Duodenal mucosa (tissue), 2 donors: ENCODE measurements around the gene KSR2.

Source experiments
- H3K27ac ChIP-seq: one replicate; pipeline ENCODE4 v1.7.0; 2013; ENCODE audit warnings: low read depth, low read length
- H3K27me3 ChIP-seq, 2 donors: one replicate each; pipeline ENCODE4 v1.7.0; 2013; ENCODE audit warnings: low read length in 2 of 2, control low read depth in 1 of 2; ENCODE audit not compliant: insufficient read depth in 2 of 2, control insufficient read depth in 1 of 2
- H3K36me3 ChIP-seq, 2 donors: one replicate each; pipeline ENCODE4 v1.7.0; 2013; ENCODE audit warnings: low read length in 2 of 2, control low read depth in 1 of 2; ENCODE audit not compliant: insufficient read depth in 2 of 2, control insufficient read depth in 1 of 2
- H3K4me1 ChIP-seq, 2 donors: one replicate each; pipeline ENCODE4 v1.7.0; 2013; ENCODE audit warnings: low read length in 2 of 2, control low read depth in 1 of 2; ENCODE audit not compliant: insufficient read depth in 2 of 2, control insufficient read depth in 1 of 2
- H3K4me3 ChIP-seq, 2 donors: one replicate each; pipeline ENCODE4 v1.7.0; 2013; ENCODE audit warnings: low read length in 2 of 2, low read depth in 1 of 2
- H3K9ac ChIP-seq, 2 donors: one replicate each; pipeline ENCODE4 v1.7.0; 2013; ENCODE audit warnings: low read length in 2 of 2, low read depth in 1 of 2
- H3K9me3 ChIP-seq, 2 donors: one replicate each; pipeline ENCODE4 v1.7.0; 2013; ENCODE audit warnings: low read length in 2 of 2, control low read depth in 1 of 2; ENCODE audit not compliant: control insufficient read depth in 1 of 2

The KSR2 gene

DNA sequence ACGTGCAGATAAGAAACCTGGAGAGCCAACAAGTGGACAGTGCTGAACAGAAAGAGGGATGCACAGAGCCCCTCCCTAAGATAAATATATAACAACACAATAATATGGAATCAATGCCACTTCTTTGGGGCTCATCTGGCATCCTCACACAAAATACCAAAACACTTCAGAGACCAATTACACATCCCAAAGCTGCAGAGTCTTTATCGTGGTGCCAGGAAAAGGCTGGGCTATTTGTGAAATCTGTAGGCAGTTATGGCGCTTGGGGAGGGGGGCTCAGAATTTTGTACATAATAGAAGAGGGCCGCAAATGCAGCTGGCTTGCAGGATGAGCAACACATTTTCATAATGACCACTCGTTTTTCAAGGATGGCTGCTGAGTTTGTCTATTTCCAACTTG is 446.9 kb downstream of the KSR2 start:
- Histone ChIP-seq H3K9me3 (no peaks in the 10 kb centered on the region), H3K27ac (no peak overlapping the region), H3K27me3 (no peaks in the 10 kb centered on the region), H3K36me3 (no peaks in the 10 kb centered on the region), H3K4me1 (no peaks in the 10 kb centered on the region), H3K4me3 (no peak overlapping the region), H3K9ac (no peak overlapping the region)

DNA sequence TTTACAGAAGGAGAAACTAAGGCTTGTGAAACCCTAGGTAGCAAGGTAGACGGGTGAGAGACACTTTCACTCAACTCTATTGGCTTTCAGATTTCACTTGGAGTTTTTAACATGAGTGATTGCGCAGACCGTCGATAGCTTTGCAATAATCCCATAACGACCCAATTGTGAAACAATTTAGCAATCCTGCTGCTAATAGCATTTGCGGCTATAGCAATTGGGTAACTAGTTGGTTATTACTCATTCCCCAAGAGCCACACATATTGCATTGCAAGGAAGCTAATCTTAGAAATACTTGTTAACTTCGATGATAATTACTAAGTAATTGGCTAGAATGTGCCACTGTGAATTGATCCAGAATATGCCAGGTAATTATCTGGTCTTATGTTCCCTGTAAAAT is 447.4 kb downstream of the KSR2 start:
- Histone ChIP-seq H3K27ac (no peak overlapping the region), H3K9ac (no peak overlapping the region), H3K9me3 (no peaks in the 10 kb centered on the region), H3K27me3 (no peaks in the 10 kb centered on the region), H3K36me3 (no peaks in the 10 kb centered on the region), H3K4me1 (no peaks in the 10 kb centered on the region), H3K4me3 (no peak overlapping the region)

DNA sequence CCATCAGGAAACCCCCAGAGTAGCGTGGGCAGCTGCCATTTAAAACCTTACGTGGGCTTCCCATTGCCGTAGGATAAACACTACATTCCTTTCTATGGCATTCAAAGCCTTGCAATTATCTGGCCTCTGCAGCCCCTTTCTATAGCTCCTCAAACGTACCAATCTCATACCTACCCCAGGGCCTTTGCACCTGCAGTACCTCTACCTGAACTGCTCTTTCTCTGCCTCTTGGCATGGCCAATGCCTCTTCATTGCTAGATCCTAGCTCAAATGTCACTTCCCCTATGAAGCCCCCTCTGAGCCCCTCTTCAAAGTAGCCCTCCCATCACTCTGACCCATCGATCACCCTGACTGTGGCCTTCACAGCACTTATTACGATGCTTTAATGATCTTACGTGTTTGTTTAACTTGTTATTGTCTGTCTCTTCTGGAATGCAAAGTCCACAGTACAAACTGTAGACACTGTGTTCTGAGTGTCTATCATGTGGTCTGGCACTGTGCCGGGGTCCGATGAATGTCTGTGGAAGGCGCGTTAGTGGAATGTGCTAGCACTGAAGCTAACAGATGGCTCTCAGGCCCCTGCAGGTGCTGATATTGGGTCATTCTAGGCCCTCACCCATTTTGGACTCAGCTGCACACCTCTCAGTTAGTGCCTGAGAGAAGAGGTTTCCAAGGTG is 450.1 kb downstream of the KSR2 start:
- Histone ChIP-seq H3K4me1 (no peaks in the 10 kb centered on the region), H3K9me3 (no peaks in the 10 kb centered on the region), H3K4me3 (no peak overlapping the region), H3K36me3 (no peaks in the 10 kb centered on the region), H3K9ac (no peak overlapping the region), H3K27me3 (no peaks in the 10 kb centered on the region), H3K27ac (no peak overlapping the region)

DNA sequence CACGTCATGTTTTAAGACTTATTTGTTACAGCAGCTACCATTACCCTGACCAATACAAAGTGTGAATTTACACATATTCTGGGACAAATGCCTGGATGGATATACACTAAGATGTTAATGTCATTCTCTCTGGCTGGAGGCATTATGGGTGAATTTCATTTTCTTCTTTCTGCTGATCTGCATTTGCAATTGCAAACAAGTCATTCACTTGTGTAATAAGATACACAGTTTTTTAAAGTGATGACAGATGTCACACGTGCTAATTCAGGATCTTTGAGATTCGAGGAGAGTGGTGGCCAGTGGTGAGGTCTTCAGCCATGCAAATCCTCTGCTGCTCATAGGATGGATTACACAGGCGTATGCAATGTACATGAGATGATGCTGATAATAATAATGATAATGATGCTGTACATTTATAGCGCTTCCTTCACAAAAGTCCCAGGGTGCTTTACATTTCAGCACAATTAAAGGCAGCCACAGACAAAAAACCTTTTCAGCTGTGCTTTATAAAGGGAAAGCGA is 451.5 kb downstream of the KSR2 start:
- Histone ChIP-seq H3K4me1 (no peaks in the 10 kb centered on the region), H3K27ac (no peak overlapping the region), H3K9me3 (no peaks in the 10 kb centered on the region), H3K27me3 (no peaks in the 10 kb centered on the region), H3K9ac (no peak overlapping the region), H3K4me3 (no peak overlapping the region), H3K36me3 (no peaks in the 10 kb centered on the region)

DNA sequence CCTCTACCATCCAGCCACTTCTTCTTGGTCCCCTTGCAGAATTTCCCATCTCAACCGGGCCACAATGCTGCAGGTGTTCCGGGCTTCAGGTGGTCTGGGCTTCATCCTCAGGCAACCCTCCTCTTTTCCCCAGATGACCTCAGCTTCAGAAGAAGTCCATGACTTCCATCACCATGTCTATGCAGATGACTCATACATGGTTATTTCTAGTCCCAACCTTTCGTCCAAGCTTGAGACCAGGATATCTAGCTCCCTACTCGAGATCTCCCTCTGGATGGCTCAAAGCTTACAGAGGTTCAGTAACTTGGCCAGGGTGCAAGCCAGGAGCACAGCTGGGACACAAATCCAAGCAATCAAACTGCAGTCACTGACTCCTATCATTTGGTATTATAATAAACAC is 452.8 kb downstream of the KSR2 start:
- Histone ChIP-seq H3K27me3 (no peaks in the 10 kb centered on the region), H3K9ac (no peak overlapping the region), H3K36me3 (no peaks in the 10 kb centered on the region), H3K4me3 (no peak overlapping the region), H3K9me3 (no peaks in the 10 kb centered on the region), H3K27ac (no peak overlapping the region), H3K4me1 (no peaks in the 10 kb centered on the region)

DNA sequence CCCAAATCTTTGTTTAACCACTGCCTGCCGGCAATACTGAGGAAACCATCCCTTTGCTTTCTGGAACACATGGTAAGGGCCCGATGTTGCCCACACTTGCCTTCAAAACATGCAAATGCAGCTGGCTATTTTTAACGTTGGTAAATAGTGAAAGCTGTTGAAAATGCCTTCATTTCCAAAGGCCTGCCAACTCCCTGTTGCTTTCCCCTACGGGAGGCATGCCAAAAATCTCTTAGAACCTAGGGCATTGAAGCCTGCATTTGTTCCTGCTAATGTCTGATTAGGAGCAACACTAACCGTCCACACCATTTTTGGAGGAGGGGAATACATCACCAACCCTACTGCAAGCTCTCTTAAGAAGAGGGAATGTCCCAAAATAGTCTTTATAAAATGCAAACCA is 454.8 kb downstream of the KSR2 start:
- Histone ChIP-seq H3K4me3 (no peak overlapping the region), H3K4me1 (no peaks in the 10 kb centered on the region), H3K36me3 (no peaks in the 10 kb centered on the region), H3K9me3 (no peaks in the 10 kb centered on the region), H3K27ac (no peak overlapping the region), H3K9ac (no peak overlapping the region), H3K27me3 (no peaks in the 10 kb centered on the region)

DNA sequence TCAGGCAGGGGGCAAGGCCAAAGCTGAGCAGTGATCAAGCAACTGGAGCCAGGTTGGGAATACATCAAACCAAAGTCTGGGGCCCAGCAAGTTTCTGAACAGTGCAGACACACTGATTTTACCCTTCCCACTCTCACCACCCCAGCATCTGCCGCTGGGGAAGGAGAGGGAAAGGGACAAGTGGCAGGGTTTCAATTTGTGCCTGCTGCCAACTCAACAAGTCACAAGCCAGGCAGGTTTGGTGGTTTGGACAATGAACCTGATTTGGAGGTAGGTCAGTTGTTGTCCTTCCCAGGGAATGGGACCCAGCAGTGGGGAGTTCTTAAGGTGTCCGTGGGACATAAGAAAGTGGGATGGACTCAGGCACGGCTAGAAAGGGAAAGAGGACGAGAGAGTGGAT is 455.4 kb downstream of the KSR2 start:
- H3K9me3 ChIP-seq = no peaks in the 10 kb centered on the region
- H3K9ac ChIP-seq = no peak overlapping the region
- no peaks in the 10 kb centered on the region for H3K36me3 ChIP-seq
- no peaks in the 10 kb centered on the region for H3K4me1 ChIP-seq
- no peaks in the 10 kb centered on the region for H3K27me3 ChIP-seq
- H3K4me3 ChIP-seq = no peak overlapping the region
- no peak overlapping the region for H3K27ac ChIP-seq

DNA sequence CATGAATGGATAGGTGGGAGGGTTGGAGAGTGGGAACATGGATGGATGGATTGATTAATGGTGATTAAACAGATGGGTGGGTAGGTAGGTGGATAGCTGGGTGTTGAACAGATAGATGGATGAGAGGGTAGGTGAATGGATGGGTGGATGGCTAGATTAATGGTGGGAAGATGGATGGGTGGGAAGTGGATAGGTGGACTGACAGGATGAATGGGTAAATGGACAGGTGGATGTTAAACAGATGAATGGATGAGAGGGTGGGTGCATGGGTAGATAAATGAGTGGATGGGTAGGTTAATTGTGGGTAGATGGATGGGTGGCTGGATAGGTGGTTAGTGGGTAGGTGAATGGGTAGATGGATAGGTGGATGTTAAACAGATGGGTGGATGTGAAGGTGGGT is 460.3 kb downstream of the KSR2 start:
- Histone ChIP-seq H3K36me3 (no peaks in the 10 kb centered on the region), H3K27ac (no peak overlapping the region), H3K9ac (no peak overlapping the region), H3K4me3 (no peak overlapping the region), H3K27me3 (no peaks in the 10 kb centered on the region), H3K4me1 (no peaks in the 10 kb centered on the region), H3K9me3 (no peaks in the 10 kb centered on the region)

DNA sequence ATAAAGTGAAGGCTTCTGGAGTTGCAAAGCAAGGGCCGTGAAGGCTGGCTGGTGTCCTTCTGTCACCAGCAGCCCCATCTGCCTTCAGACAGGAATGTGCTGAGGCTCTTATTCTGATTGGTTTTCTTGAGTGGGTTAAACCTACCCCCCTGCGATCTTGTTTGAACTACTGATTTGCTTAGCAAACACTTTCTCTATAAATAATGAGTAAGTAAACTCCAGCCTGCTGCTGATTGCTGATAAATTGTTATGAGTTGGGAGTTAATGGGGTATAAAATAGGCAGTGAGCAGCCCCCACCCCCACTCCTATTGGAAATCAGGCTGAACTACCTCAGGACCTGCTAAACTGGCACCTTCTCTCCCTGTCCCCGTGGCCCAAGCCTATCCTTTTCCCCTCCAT is 461.2 kb downstream of the KSR2 start:
- no peaks in the 10 kb centered on the region for H3K9me3 ChIP-seq
- no peaks in the 10 kb centered on the region for H3K27me3 ChIP-seq
- no peaks in the 10 kb centered on the region for H3K36me3 ChIP-seq
- H3K27ac ChIP-seq = no peak overlapping the region
- H3K9ac ChIP-seq = no peak overlapping the region
- H3K4me1 ChIP-seq = no peaks in the 10 kb centered on the region
- H3K4me3 ChIP-seq = no peak overlapping the region

DNA sequence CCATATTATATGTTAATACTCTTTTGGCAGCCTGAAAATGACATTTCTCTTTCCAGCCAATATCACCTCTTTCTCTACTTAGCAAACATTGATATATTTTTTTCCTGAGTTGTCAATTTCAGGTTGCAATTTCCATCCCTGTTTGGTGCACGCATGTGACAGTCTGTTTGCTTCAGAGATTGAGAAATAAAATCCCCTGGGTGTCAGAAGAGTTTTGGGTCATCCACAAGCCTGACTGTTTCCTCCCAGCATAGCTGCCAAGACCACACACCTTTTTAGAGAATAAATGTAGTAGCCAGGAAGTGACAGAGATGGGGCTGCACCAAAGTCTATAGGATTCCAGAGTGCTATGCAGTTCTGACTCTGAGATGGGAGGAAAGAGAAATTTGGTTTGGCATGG is 462.5 kb downstream of the KSR2 start:
- H3K27me3 ChIP-seq = no peaks in the 10 kb centered on the region
- H3K4me1 ChIP-seq = peaks cover 0 to 5% of the 10 kb centered on the region in 2 donors
- no peaks in the 10 kb centered on the region for H3K36me3 ChIP-seq
- no peak overlapping the region for H3K9ac ChIP-seq
- H3K9me3 ChIP-seq = no peaks in the 10 kb centered on the region
- H3K4me3 ChIP-seq = no peak overlapping the region
- no peak overlapping the region for H3K27ac ChIP-seq

DNA sequence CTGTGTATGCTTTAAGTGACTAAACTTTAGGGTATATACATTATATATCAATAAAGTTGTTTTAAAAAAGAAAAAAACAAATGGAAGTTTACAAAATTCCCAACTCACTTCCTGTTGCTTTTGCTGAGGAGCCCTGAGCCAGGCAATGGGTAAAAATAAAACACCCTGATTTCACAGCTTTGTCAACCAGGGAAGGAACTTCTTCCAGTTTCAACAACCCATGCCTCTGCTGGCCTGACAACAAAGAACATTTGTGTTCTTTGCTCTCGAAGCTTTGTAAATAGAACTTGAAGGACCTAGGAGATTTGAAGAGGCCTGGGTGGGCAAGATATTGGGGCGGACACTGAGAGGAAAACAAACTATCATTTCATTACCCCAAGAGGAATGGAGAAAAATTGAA is 466.2 kb downstream of the KSR2 start:
- Histone ChIP-seq H3K9me3 (no peaks in the 10 kb centered on the region), H3K27ac (no peak overlapping the region), H3K4me1 (peaks cover 0 to 7% of the 10 kb centered on the region in 2 donors), H3K4me3 (no peak overlapping the region), H3K27me3 (no peaks in the 10 kb centered on the region), H3K36me3 (no peaks in the 10 kb centered on the region), H3K9ac (no peak overlapping the region)
